Right renal cortex interstitium (tissue), 3 donors: ENCODE results near the gene KDM4B. TPM values are rescaled to one million over a fixed set of nuclear protein-coding genes. Genes with fewer than 3 reads are reported as not detected.

ENCODE experiments used
- DNase-seq, 3 donors: peaks; one replicate each; pipeline ENCODE4 v3.0.0-alpha.2; 2013; ENCODE audit warnings: low read depth in 3 of 3, low spot score in 2 of 3
- polyA plus RNA-seq, 3 donors: library from polyadenylated mRNA; unstranded; fragments of 120-200 nt; gene quantifications; one replicate each; pipeline ENCODE4 v1.2.1, GENCODE V29; 2013; ENCODE audit not compliant: insufficient read length in 3 of 3

KDM4B gene
- polyA plus RNA-seq, 3 donors, result 17.9 to 18.3 (median 18.2) TPM

DNA sequence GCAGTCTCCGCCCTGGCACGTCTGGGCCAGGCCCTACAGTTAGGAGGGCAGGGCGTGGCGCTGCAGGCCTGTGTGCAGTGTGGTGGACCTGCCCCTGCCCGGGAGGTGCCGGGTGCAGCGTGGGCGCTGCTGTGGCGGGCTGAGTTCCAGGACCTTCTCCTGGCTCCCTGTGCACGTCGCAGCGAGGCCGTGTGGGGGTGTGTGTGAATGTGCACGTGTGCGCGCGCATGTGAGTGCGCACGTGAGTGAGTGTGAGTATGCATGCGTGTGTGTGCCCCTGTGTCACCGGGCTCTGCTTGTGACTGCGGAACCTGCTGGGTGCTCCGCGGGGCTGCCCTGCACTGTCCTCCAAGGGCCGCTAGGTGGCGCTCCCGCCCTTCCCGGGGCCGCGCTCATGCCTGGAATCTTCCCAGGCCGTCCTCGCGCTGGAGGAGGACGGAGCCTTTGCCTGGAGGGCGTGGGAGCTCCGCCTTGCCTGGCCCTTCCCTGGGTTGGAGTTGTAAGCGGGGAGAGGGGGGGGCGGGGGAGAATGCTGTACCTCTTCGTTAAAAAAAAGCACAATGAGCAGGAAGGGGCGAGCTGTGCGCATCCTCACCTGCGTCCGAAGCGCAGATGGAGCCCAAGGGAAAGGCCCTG lies 79.3 kb downstream of the KDM4B start:
- peak in 1 of 3 donors; percentile 52 for DNase-seq

DNA sequence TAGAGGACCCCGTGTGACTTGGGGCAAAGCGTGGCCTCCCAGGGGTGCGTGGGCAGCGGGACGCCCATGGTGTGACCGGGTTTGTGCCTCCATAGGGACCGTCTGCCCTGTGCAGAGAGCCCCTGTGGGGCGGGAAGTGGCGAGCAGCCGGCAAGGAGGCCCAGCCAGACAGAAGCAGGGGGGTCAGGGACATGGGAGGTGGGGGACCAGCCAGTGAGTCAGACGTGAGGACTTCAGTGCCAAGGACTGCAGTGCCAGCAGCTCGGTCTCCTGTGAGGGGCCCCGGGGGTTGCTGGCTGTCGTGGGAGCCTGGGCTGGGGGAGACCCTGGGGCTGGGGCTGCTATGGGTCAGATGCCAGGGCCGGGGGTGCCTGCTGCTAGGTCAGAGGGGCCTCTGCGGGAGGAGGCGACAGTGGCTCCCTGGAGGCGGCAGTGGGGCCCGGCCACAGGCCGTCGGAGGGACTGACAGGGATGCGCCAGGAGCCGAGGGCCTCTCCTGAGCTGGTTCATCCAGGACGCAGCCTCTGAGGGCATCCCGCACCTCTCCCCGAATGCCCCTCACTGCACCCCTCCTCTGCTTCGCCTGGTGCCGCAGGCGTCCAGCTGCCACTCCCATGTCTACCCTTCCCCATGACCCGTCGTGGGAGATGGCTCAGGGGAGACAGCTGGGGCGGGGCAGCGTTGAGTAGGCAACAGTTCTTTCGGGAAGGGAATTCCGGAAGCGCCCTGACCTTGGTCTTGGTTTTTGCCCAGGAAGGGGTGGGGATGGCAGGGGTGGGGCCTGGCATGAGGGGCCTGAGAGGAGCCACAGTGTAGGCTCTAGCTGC lies 80.0 kb downstream of the KDM4B start:
- no peak for DNase-seq

DNA sequence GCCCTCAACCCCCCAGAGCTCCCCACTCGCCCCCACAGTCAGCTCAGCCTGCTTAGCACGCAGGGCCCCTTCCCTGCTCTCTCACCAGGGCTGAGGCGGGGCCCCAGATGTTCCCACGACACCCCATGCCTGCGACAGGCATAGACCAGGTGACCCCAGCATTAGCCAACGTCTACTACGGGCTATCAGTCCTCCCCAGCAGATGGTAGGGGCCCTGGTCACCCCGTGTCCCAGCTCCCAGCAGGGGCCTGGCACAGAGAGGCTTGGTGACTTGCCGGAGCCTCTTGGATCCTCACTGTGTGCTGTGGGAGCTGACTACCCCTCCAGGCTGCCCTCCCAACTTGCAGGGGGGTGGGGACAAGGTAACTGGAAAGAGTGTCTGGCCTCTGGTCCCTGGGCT lies 80.6 kb downstream of the KDM4B start:
- DNase-seq, result no peak

DNA sequence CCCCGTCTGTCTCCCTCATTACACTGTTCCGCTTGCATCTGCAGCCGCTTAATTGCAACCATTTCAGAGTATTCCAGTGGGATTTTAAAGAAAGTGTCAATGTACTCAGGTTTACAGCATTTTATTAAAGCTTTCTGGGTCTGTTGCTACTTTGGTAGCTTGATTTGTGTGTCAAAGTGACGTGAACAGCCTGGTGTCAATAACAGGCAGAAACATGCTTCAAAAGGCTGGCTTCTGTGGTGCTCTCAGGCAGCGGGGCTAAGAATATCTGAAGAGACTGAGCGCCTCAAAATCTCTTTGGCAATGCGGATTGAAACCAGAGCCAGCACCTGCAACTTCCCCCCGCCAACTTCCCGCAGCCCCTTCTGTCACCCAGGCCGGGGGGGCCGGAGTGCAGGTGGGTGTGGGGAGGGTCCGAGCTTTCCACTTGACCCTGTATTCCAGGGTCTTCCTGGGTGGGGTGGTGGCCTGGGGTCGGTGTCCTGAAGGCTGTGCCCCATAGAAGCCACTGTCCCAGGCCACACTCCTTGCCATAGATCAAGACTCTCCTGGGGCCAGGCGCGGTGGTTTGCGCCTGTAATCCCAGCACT lies 81.2 kb downstream of the KDM4B start:
- DNase-seq, result no peak

DNA sequence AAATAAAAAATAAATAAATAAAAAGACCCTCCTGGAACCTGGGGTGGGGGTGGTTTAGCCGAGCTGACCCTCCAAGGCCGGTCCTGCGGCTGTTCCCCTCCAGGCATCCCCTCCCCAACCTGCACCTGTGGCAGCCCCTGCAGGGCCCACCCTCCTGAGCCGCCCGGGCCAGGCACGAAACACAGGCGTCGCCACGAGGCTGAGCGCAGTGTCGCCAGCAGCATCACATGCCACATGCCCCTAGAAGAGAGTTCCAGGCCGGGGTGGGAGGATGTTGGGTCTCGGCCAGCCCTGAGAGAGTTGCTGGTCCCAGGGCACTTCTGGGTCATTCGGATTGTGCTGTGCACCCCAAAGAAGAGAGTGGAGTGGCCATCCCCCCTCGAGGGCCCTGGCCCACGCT lies 82.0 kb downstream of the KDM4B start:
- DNase-seq, result no peak

DNA sequence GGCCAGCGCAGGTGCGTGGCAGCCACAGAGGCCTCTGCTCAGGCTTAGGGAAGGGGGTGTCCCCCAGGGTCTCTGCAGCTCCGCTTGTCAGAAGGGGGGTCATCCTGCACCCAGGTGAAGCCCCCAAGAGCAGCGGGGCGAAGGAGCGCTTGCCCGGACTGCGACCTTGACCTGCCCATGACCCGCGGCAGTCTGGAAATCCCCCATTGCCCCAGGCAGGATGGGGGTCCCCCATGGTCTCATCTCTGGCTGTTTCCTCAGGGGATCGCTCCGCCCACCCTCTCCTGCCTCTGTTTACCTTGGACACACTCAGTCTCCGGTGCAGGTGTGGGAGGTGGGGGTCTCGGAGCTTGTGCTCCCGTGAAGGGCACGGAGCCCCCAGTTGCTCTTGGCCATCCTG lies 82.7 kb downstream of the KDM4B start:
- no peak for DNase-seq

DNA sequence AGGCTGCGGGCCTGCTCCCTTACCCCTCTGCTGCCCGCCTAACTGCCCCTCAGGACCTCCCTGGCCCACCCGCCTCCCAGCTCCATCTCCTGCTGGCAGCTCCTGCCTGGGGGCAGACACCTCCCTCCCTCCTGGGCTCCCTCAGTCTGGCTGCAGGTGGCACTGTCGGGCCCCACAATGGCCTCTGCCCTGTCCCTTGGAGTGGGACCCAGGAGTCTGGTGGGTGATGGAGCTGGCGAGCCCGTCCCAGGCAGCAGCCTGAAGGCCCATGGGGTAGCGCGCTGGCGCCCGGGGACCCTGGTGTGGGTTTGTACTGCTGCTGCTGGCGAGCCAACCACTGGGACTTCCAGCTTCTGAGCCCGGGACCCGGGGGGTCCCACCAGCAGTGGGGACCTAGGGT lies 83.6 kb downstream of the KDM4B start:
- DNase-seq, result no peak

DNA sequence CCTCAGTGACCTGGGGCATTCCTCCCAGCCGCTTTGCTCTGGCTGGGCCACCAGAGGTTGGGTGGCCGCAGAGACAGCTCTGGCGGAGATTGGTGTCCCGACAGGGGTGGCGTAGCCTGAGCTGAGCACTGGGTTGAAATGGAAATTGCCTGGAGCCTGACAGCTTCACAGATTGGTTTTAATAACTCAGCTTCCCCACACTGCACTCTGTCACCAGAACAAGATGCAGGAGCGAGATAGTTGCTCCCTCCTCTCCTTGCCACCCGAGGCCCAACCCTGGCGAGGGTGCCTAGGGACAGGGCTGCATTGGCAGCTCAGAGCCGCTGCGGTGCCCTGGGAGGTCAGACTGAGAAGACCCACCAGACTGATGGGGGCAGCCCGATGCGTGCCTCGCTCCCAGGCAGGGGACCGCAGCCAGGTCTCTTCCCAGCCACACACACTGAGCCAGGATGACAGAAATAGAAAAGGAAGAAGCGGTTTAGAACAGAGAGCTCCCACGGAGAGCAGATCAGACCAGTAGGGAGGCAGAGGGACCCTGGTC lies 84.1 kb downstream of the KDM4B start:
- no peak for DNase-seq

DNA sequence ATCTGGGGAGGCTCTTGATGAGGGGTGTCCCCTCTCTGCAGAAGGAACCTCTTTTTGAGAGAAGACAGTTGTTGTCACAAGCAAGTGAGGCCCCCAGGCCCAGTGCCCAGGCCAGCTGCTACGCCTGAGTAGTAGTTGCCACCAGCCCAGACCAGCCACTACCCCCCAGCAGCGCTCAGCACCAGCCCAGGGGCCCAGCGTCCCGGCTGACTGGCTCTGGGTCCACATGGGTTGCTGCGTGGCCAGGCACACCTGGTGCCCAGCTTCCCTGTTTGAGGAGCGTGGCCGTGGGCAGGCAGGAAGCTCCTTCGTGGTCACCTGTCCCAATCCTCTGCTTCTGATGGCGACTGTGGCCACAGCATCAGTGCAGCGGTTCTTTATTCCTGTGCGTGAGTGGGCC lies 84.7 kb downstream of the KDM4B start:
- DNase-seq, result no peak

DNA sequence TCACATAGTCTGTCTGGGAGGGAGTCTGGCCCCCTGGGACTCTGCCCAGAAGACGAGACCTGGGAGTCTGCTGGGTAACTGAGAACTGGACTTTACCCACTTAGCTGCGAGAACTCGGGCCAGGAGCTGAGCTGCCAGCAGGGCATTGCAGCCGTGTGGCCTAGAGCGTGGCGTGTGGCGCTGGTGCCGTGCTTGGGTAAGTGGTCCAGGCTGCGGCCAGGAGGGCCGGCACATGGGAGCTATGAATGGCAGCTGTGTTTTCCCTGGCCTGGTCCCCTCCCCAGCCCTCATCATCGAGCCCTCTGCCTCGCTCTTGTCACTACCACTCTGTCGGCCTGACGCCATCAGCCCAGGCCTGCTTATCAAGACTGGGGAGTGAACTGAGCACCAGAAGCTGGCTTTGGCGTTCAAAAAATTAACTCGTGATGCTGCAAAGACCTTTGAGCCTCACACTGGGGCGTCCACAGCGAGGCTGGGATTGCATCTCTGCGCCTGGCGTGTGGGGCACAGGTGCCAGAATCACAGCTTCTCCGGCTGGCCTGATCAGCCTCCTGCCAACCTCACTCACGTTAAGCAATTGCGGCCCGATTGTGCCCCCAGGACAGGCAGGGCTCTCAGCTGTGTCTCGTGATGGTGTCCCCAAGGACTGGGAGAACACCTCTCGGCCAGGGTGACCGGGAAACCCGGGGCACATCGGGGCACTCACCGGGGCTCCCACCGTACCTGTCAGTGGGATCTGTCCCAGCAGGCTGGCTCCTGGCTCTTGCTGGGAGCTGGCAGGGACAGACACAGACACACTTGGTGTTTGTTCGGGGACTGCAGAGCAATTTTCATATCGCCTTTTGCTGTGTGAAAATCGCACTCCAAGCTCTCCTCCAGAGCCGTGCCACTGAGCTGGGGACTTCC lies 85.9 kb downstream of the KDM4B start:
- DNase-seq, result no peak

DNA sequence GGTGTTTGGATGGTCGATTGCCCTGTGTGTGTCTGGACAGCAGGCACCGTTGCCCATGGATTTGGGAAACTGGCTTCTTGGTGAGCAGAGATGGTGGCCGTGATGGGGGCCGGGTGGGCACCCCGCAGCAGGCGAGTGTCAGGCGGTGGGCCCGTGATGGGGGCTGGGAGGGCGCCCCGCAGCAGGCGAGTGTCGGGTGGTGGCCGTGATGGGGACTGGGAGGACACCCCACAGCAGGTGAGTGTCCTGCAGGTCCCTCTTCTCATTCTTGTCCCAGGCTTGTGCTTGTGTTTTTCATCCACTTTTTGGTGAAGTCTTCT lies 86.5 kb downstream of the KDM4B start:
- DNase-seq, result no peak

DNA sequence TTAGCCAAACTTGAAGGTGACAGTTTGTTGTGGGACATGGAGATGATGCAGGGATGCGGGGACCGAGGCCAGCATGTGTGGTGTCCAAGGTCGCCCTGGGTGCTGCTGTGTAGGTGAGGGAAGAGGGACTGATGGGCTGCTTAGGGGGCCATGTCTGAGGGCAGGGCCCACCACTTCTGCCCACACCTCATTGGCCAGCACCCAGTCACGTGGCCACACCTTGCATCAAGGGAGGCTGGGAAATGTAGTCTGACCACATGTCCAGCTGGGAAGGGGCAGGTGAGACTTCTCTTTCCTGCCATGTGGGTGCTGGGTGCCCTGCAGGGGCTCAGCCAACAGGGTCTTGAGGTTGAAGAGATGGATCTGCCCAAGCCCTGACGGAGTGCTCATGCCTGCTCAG lies 88.9 kb downstream of the KDM4B start:
- DNase-seq, result no peak

DNA sequence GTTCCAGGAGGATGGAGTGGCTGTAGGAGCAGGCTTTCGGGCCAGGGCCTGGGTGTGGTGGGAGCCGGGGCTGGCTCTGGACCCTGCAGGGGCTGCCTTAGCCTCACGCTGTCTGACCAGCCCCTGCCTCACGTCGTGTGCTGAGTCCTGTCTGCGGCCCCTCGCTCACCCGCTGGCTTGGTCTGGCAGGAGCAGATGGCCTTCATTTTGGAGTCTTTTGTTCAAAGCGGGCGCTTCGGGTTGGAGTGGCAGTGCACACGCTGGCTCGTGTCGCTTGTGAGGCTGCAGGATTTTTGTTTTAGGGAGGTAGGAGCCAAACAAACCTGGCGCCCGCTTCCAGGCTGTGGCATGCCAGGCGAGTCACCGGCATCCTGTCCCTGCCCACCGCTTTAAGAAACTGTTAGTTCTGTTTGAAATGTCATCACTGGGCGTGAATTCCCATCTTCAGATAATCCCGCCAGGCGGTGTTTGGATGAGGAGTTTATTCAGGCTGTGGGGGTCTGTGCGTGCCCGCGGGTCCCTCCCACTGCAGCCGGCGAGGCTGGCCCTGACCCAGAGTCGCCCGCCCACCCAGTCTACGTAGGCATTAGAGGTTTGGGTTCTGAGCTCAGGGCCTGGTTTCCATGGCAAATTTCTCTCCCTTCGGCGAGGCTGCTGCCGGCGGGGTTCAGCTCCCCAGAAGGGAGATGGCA lies 89.8 kb downstream of the KDM4B start:
- no peak for DNase-seq

DNA sequence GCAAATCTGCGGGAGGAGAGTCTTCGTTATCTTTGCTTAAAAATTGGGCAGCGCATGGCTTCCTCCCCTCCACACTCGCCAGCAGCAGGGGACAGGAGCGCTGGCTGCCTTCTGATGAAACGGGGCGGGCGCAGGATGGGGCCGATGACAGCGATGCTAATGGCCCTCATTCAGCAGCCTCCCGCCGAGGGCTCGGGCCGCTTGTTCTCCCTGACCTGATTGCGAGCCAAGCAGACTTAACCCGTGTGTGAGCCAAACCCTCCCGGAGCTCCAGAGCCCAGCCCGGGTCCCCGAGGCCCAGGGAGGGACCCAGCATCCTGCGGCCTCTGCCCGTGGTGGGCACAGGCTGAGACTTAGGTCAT lies 90.3 kb downstream of the KDM4B start:
- no peak for DNase-seq

DNA sequence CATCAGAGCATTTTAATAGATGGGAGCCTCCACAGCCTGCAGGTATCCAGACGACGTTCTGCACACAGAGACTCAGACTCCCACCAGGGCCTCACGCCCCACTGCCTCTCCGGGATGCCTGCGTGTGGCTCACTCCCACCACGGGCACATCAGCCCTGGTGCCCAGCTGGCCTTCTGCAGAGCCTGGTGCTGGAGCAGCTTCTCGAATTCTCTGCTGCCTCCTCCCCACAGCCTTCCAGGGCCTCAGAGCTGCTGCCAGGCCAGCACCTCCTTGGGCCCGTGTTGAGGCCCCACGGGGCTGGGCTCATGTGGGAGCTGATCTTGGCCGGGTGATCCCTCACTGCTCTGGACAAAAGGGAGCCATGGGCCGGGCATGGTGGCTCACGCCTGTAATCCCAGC lies 90.9 kb downstream of the KDM4B start:
- no peak for DNase-seq

DNA sequence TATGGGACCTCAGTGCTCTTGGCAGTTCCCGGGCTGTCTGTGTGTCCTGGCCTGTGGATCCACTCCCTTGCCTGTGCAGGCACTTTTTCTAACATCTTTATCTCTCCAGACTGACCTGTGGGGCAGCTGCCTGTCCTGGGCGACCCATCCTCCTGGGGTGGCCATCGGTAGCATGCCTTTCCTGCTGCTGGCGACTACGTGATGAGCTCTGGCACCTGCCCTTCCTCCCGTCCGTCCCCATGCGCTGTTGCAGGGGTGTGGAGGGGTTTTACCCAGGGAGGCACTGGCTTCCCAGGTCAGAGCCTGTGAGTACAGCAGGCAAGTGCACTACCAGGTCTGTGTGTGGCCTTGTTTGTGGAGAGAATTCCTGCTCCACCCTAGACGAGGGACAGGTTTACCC lies 93.3 kb downstream of the KDM4B start:
- no peak for DNase-seq

DNA sequence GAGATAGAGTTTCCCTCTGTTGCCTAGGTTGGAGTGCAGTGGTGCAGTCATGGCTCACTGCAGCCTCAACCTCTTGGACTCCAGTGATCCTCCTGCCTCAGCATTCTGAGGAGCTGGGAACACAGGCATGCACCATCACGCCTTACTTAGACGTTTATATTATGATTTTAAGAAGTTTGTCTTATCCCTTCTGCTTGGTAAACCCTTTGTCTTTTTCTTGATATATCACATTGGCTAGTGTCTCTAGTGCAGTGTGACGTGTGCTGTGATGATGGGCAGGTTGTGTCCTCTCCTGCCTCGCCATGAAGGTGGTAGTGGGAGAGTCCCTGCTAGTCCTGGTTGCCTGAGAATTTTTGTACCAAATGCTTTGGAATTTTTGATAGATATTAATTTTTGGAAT lies 93.9 kb downstream of the KDM4B start:
- no peak for DNase-seq

DNA sequence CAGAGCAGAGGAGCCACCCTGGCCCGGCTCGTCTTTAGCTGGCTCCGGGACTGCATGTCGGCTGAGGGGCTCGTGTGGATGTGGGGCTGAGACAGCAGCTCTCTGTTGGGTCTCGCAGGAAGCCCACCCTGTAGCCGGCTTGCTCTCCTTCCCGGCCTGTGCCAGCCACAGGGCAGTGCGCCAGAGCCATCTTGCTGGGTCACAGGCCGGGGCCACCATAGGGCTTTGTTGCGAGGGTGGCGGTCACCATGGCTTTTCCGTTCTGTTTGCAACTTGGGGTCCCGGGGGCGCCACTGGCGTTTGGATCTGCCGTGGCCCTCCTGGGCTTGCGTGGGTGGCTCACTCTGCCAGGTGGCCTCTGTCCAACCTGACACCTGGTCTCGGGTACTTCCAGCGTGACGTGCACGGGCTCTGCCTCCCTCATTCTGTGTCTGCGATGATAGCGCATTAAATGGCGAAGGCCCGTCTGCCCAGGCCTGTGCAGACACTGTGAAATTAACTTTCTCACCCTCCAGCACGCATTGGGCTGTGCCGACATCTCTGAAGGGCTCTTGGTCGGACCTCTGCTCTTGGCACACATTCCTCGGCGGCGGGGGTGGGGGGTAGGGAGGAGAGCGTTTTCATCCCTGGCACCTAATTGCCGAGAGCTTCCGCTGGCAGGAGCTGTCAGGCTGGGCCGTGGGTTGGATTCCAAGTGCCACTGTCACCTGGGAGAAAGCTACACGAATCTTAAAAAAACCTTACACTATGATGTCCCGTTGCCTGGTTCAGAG lies 95.1 kb downstream of the KDM4B start:
- no peak for DNase-seq

DNA sequence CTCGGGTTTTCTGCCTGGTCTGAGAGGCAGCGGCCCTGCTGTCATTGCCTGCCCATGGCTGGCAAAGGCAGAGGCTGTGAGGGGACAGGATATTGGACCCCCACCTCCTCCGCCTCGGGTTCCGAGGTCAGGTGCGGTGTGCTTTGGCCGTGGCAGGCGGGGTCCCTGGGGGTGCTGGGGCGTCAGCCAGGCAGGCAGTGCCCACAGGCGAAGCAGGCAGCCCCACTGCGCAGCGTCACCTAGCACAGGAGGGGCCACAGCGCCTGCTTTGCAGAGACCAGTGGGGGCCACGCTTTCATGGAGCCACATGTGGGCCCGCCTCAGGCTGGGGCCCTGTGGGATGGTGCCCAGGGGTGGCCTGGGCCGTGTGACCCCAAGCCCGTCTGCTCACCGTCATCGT lies 96.0 kb downstream of the KDM4B start:
- DNase-seq, result no peak

DNA sequence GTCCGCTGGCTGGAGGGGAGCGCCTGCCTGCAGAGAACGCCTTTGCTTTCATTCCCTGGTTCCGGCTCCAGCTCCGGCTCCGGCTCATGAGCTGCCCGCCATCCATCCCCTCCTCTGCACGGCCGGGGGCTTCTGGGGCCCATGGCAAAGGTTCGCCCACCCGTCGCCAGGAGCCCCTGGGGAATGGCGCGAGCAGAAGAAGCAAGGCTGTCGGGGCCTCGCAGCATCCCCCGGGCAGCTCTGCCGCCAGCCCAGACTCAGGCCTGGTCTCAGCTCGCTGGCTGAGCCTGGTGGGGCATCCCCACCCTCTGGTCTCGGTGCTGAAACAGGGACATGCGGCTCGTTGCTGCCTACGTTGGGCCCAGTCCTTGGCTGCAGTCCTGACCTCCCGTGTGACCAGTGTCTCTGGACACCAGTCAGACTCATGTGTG lies 96.8 kb downstream of the KDM4B start:
- no peak for DNase-seq
